ENCODE results near the gene CCR6.

CCR6 gene

GRCh38 chr6:167102318-167102717 is 20.6 kb upstream of the CCR6 start:
- TF ChIP-seq MAX (IDR thresholded peaks at IDR 0.05; ENCODE audit: low read depth, low read length) (no peak), CTCF (IDR thresholded peaks at IDR 0.05; ENCODE audit: low read depth, low read length) (no peak), MYC (IDR thresholded peaks at IDR 0.05; ENCODE audit: low read depth, low read length) (no peak), POLR2A (IDR thresholded peaks at IDR 0.05; ENCODE audit: extremely low read depth, insufficient read length) (no peak)
- no peak overlapping the region for H3K4me3 ChIP-seq (ENCODE audit: low read depth, low read length)
- no peak for DNase-seq (ENCODE audit: low read depth)

DNA sequence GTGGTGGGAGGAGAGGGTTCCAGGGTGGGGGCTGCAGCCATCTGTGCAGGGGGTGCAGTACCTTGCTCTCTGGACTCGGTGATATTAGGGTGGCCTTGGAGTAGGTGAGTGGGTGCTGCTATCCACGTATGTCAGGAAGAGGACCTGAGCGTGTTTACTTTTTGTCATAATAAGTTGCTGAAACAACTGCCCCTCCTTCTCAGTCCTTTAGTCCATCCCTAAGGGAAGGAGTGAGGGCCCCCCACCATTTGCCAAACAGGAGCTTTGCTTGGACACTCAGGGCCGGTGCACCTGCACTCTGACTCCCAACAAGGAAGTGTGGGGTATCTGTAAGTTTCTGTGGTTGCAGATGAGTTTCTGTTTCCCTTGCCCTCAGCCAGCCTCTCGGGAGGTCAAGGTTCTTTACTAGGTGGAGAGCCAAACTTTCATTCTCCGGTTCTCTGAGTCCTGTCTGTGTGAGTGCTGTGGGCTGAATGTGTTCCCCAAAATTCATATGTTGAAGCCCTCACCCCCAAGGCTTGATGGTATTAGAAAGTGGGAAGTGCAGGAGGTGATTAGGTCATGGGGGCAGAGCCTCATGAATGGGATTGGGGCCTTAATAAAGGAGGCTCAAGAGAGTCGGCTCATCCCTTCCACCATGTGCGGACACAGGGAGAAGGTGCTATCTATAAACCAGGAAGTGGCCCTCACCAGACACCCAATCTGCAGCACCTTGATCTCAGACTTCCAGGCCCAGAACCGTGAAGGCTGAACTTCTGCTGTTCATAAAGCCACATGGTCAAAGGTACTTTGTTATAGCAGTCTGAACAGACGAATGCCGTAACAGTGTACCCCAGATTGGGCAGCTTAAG is 19.6 kb upstream of the CCR6 start:
- TF ChIP-seq MAX (IDR thresholded peaks at IDR 0.05; ENCODE audit: low read depth, low read length) (no peak), CTCF (IDR thresholded peaks at IDR 0.05; ENCODE audit: low read depth, low read length) (no peak), MYC (IDR thresholded peaks at IDR 0.05; ENCODE audit: low read depth, low read length) (no peak), POLR2A (IDR thresholded peaks at IDR 0.05; ENCODE audit: extremely low read depth, insufficient read length) (no peak)
- no peak overlapping the region for H3K4me3 ChIP-seq (ENCODE audit: low read depth, low read length)
- DNase-seq (ENCODE audit: low read depth), result no peak

DNA sequence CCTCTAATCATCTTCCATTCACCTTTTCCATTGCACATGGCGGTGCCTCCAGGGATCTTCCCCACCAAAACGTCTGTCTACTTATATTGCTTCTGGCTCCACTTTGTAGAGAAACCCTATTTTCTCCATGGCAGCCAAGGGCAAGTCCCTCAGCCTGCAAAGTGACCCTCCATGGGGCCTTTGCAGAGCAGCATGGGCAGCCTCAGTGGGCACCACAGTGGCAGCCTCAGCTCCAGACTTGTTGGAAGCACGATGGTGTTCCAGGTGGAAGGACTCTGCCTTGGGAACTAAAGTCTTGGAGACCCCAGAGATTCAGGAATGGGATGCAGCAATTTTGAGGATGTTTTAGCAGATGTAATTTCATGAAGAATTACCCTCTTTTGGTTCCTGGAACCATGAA is 18.5 kb upstream of the CCR6 start:
- TF ChIP-seq MYC (IDR thresholded peaks at IDR 0.05; ENCODE audit: low read depth, low read length) (no peak), MAX (IDR thresholded peaks at IDR 0.05; ENCODE audit: low read depth, low read length) (no peak), POLR2A (IDR thresholded peaks at IDR 0.05; ENCODE audit: extremely low read depth, insufficient read length) (no peak), CTCF (IDR thresholded peaks at IDR 0.05; ENCODE audit: low read depth, low read length) (no peak)
- DNase-seq (ENCODE audit: low read depth), result no peak
- H3K4me3 ChIP-seq (ENCODE audit: low read depth, low read length), result no peak overlapping the region

- TF ChIP-seq MYC (IDR thresholded peaks at IDR 0.05; ENCODE audit: low read depth, low read length) (no peak), CTCF (IDR thresholded peaks at IDR 0.05; ENCODE audit: low read depth, low read length) (no peak)
- no peak overlapping the region for H3K4me3 ChIP-seq (ENCODE audit: low read depth, low read length)
- DNase-seq (ENCODE audit: low read depth), result no peak
Measured at GRCh38 chr6:167105060-167105459, 17.8 kb upstream of the CCR6 start.

GRCh38 chr6:167106406-167106805 is 16.5 kb upstream of the CCR6 start:
- no peak for DNase-seq (ENCODE audit: low read depth)
- no peak overlapping the region for H3K4me3 ChIP-seq (ENCODE audit: low read depth, low read length)
- TF ChIP-seq CTCF (IDR thresholded peaks at IDR 0.05; ENCODE audit: low read depth, low read length) (no peak), MAX (IDR thresholded peaks at IDR 0.05; ENCODE audit: low read depth, low read length) (no peak), MYC (IDR thresholded peaks at IDR 0.05; ENCODE audit: low read depth, low read length) (no peak), POLR2A (IDR thresholded peaks at IDR 0.05; ENCODE audit: extremely low read depth, insufficient read length) (no peak)
